Uterus (tissue), 4 donors: ENCODE results near the gene MFAP4. TPM values are rescaled to one million over a fixed set of nuclear protein-coding genes. Genes with fewer than 3 reads are reported as not detected.
A peak's percentile ranks its signal among the peaks of the same experiment; 100 is the strongest.

Experiments
- DNase-seq, 2 donors: peaks; one replicate each; pipeline ENCODE4 v3.0.0-alpha.2; 2019 to 2020
- H3K27ac ChIP-seq, 2 donors: fragments of 200-600 bp; sonication (generic); 1 replicate in 1 of 2; 2 replicates in 1 of 2; pipeline ENCODE4 v1.5.1; 2016 to 2018
- H3K27me3 ChIP-seq, 2 donors: fragments of 200-600 bp; sonication (generic); one replicate each; pipeline ENCODE4 v1.5.1; 2018 to 2019; ENCODE audit warnings: control low read depth in 1 of 2
- H3K36me3 ChIP-seq, 2 donors: fragments of 200-600 bp; sonication (generic); one replicate each; pipeline ENCODE4 v1.5.1; 2019; ENCODE audit warnings: control low read depth in 1 of 2
- H3K4me1 ChIP-seq, 2 donors: fragments of 200-600 bp; sonication (generic); one replicate each; pipeline ENCODE4 v1.5.1; 2018 to 2019; ENCODE audit warnings: control low read depth in 1 of 2
- H3K4me3 ChIP-seq, 2 donors: fragments of 200-600 bp; sonication (generic); 1 replicate in 1 of 2; 2 replicates in 1 of 2; pipeline ENCODE4 v1.5.1; 2018 to 2019; ENCODE audit warnings: mild to moderate bottlenecking in 1 of 2
- H3K9me3 ChIP-seq, 2 donors: fragments of 200-600 bp; sonication (generic); one replicate each; pipeline ENCODE4 v1.5.1; 2019; ENCODE audit warnings: control low read depth in 1 of 2
- POLR2A ChIP-seq, 2 donors: fragments of 450-650 bp; IDR thresholded peaks; one replicate each; pipeline ENCODE4 v1.6.1; 2016; ENCODE audit warnings: antibody characterized with exemption in 2 of 2, mild to moderate bottlenecking in 1 of 2, moderate library complexity in 1 of 2
- intact Hi-C: fragments of 100-400 bp; cut with DNase I; formaldehyde crosslinking; loops from one replicate; pipeline ENCODE4 v1.15.1; 2023; ENCODE audit warnings: low total_unique reads
- total RNA-seq, 4 donors: library from RNA; depleted of rRNA in 3 of 4; stranded (reverse); fragments of >200 nt in 3 of 4; gene quantifications; one replicate each; pipeline versions ENCODE4 v1.1.0 to v1.2.4, GENCODE V29; 2014 to 2023
- TF ChIP-seq, protein P1 (sequence below), 4 experiments: fragments of 200-600 bp in 2 of 4; fragments of 450-650 bp in 2 of 4; sonication (generic) in 2 of 4; IDR thresholded peaks; one replicate each; pipeline ENCODE4 v1.5.1; 2016 to 2019; ENCODE audit warnings: antibody characterized with exemption in 4 of 4, mild to moderate bottlenecking in 2 of 4, moderate library complexity in 1 of 4
- donor health status: DM: yes; HTN: yes; CAD: no.

The MFAP4 gene
- total RNA-seq, 4 donors from 2014 or later = 81.2 to 149 (median 117) TPM

DNA sequence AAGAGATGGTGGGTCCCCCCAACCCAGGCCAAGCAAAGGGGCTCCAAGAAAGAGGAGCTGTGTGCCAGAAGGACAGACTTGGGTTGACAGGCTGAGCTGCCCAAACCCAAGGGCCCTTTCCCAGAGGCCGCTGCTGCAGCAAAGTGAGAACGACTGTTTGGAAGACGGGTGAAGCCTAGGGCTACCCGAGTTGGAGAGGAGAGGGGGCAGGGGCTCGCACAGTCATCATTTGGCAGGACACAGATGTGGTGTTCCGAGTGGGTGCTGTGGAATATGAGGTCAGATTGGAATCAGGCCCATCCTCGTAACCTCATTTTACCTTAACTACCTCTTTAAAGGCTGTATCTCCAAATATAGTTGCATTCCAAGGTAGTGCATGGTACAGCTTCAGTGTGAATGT lies 5.3 kb upstream of the MFAP4 start:
- intact Hi-C loops = no loop called here
- H3K27ac ChIP-seq = no peak overlapping the region
- H3K27me3 ChIP-seq = no peaks in the 10 kb centered on the region
- no peak for DNase-seq
- TF ChIP-seq POLR2A (IDR thresholded peaks at IDR 0.05) = no peak
- TF ChIP-seq, protein P1, sequence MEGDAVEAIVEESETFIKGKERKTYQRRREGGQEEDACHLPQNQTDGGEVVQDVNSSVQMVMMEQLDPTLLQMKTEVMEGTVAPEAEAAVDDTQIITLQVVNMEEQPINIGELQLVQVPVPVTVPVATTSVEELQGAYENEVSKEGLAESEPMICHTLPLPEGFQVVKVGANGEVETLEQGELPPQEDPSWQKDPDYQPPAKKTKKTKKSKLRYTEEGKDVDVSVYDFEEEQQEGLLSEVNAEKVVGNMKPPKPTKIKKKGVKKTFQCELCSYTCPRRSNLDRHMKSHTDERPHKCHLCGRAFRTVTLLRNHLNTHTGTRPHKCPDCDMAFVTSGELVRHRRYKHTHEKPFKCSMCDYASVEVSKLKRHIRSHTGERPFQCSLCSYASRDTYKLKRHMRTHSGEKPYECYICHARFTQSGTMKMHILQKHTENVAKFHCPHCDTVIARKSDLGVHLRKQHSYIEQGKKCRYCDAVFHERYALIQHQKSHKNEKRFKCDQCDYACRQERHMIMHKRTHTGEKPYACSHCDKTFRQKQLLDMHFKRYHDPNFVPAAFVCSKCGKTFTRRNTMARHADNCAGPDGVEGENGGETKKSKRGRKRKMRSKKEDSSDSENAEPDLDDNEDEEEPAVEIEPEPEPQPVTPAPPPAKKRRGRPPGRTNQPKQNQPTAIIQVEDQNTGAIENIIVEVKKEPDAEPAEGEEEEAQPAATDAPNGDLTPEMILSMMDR (IDR thresholded peaks at IDR 0.05) = no peak
- no peak overlapping the region for H3K4me3 ChIP-seq
- peaks cover 8 to 16% of the 10 kb centered on the region in 2 donors for H3K4me1 ChIP-seq
- no peaks in the 10 kb centered on the region for H3K36me3 ChIP-seq
- H3K9me3 ChIP-seq = no peaks in the 10 kb centered on the region

- Histone ChIP-seq H3K27me3 (no peaks in the 10 kb centered on the region), H3K36me3 (no peaks in the 10 kb centered on the region), H3K9me3 (no peaks in the 10 kb centered on the region), H3K4me1 (peaks cover 8 to 16% of the 10 kb centered on the region in 2 donors), H3K27ac (peak overlapping the region; percentile 42 to 91), H3K4me3 (no peak overlapping the region)
- peak; percentile 12 to 17 for DNase-seq
- intact Hi-C loops = no loop called here
- TF ChIP-seq, protein P1 (IDR thresholded peaks at IDR 0.05) = no peak
- no peak for TF ChIP-seq POLR2A (IDR thresholded peaks at IDR 0.05)
Measured at GRCh38 chr17:19391432-19391831, 4.4 kb upstream of the MFAP4 start.

- intact Hi-C loops = no loop called here
Measured at GRCh38 chr17:19390951-19391350, 4.0 kb upstream of the MFAP4 start.

GRCh38 chr17:19388791-19389785 lies 2.1 kb upstream of the MFAP4 start:
- no peak for TF ChIP-seq POLR2A (IDR thresholded peaks at IDR 0.05)
- TF ChIP-seq, protein P1 (IDR thresholded peaks at IDR 0.05) = no peak
- H3K4me1 ChIP-seq = peaks cover 26 to 29% of the 10 kb centered on the region in 2 donors
- intact Hi-C loops = no loop called here
- no peaks in the 10 kb centered on the region for H3K9me3 ChIP-seq
- DNase-seq = peak; percentile 55 to 69
- no peak overlapping the region for H3K4me3 ChIP-seq
- no peaks in the 10 kb centered on the region for H3K36me3 ChIP-seq
- H3K27me3 ChIP-seq = no peaks in the 10 kb centered on the region
- peak overlapping the region; percentile 91 to 97 for H3K27ac ChIP-seq

More at GRCh38 chr17:19390951-19391350, 4.0 kb upstream of the MFAP4 start:
- TF ChIP-seq, protein P1 (IDR thresholded peaks at IDR 0.05) = no peak
- TF ChIP-seq POLR2A (IDR thresholded peaks at IDR 0.05) = no peak
- Histone ChIP-seq H3K27me3 (no peaks in the 10 kb centered on the region), H3K27ac (peak overlapping the region; percentile 42 to 91), H3K36me3 (no peaks in the 10 kb centered on the region), H3K4me1 (peaks cover 11 to 16% of the 10 kb centered on the region in 2 donors), H3K4me3 (no peak overlapping the region), H3K9me3 (no peaks in the 10 kb centered on the region)
- peak in 1 of 2 donors; percentile 19 for DNase-seq

DNA sequence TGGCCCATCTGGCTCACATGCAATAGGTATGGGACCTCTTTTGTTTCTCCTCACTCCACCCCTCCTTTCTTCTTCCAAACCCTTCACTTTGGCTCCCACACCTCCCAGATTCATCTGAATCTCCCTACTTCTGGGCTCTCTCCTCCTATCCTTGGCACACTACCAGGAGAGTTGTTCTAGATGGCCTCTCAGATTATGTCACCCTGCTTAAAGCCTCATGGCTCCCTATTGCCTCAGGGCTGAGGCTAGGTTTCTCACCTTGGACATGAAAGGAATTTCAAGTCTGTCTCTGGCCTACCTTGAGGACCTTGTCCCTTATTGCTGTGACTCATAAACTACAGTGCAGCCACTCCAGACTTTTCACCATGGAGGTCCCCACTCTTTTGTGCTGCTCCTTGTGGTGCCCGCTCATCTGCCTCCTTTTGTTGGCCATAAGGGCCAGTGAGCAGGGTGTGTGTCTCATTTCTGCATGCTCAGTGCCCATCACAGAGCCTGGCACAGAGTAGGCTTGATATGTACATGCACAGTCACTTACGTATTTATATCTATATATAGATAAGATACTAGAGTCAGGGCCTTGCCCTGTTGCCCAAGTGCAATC lies 1.0 kb upstream of the MFAP4 start:
- no peak overlapping the region for H3K4me3 ChIP-seq
- H3K4me1 ChIP-seq = peaks cover 30 to 32% of the 10 kb centered on the region in 2 donors
- H3K9me3 ChIP-seq = no peaks in the 10 kb centered on the region
- no peak for DNase-seq
- H3K27ac ChIP-seq = peak overlapping the region; percentile 91 to 97
- intact Hi-C loops = no loop called here
- H3K27me3 ChIP-seq = no peaks in the 10 kb centered on the region
- TF ChIP-seq POLR2A (IDR thresholded peaks at IDR 0.05) = no peak
- TF ChIP-seq, protein P1 (IDR thresholded peaks at IDR 0.05) = no peak
- H3K36me3 ChIP-seq = no peaks in the 10 kb centered on the region
